Fibroblast of pulmonary artery (primary cell): ENCODE data around the gene ANXA3.

Experiments used
- DNase-seq: peaks from one replicate; pipeline ENCODE4 v3.0.0-alpha.2; 2010; ENCODE audit warnings: low read depth
- H3K4me3 ChIP-seq: replicated peaks from 2 replicates; pipeline ENCODE4 v1.5.1; 2011; ENCODE audit warnings: low read depth, mild to moderate bottlenecking, control low read depth, low read length, moderate library complexity
- CTCF ChIP-seq: IDR thresholded peaks from 2 replicates; pipeline ENCODE4 v1.5.1; 2011; ENCODE audit warnings: mild to moderate bottlenecking, control low read depth, low read length, inconsistent platforms; ENCODE audit errors: missing control alignments

ANXA3 gene

DNA sequence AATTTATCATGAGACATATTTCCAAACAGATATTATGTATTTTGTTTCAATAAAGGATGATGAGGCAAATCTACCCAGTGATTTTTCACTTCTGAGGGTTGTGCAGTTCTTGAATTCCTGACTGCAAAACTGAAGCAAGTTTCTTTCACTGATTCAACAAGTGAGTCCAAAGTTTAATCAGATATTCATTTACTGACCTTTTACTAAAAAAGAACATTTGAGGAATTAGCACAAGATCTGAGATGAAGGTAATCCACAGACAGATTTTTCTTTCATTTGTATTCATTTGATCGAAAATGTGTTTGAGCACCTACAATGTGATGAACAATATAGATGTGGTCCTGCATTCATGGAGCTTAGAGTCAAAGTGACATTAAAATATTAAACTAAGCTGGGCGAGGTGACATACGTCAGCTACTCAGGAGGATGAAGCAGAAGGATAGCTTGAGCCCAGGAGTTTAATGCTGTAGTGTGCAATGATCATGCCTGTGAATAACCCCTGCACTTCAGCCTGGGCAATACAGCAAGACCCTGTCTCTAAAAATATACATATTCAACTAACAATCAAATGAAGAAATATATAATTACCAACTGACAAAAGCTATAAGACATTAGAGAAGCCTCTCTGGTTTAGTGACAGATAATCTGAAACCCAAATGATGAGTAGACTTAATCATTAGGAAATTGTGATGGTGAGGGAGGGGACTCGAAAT lies 76.6 kb downstream of the ANXA3 start:
- no peak for DNase-seq
- H3K4me3 ChIP-seq = no peak overlapping the region
- TF ChIP-seq CTCF = no peak

- DNase-seq = no peak
- no peak for TF ChIP-seq CTCF
- no peak overlapping the region for H3K4me3 ChIP-seq
Observed at GRCh38 chr4:78629991-78630541, 78.5 kb downstream of the ANXA3 start.

DNA sequence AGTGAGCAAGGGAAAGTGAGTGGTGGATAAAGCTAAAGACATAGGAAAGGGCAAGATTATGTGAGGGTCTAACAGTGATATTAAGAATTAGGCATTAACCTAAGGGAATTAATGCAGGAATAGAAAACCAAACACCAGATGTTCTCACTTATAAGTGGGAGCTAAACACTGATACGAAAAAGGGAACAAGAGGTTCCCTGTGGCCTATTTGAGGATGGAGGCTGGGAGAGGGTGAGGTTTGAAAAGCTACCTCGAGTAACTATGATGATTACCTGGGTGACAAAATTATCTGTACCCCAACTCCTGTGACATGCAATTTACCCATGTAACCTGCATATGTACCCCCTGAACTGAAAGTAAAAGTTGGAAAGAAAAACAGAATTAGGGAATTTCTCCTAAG lies 79.0 kb downstream of the ANXA3 start:
- TF ChIP-seq CTCF = no peak
- no peak for DNase-seq
- no peak overlapping the region for H3K4me3 ChIP-seq

- DNase-seq = peak; percentile 55
- TF ChIP-seq CTCF = no peak
- H3K4me3 ChIP-seq = no peak overlapping the region
Observed at GRCh38 chr4:78634011-78634664, 82.6 kb downstream of the ANXA3 start.

GRCh38 chr4:78638337-78639172 lies 87.0 kb downstream of the ANXA3 start:
- H3K4me3 ChIP-seq = no peak overlapping the region
- no peak for TF ChIP-seq CTCF
- no peak for DNase-seq

- DNase-seq = no peak
- TF ChIP-seq CTCF = no peak
Observed at GRCh38 chr4:78640714-78641113, 89.1 kb downstream of the ANXA3 start.

More at GRCh38 chr4:78640714-78641113, 89.1 kb downstream of the ANXA3 start:
- H3K4me3 ChIP-seq = no peak overlapping the region
